BE2C (cell line): Measurements from ENCODE around the gene ATP1A4.
"Not testable (repeated sequence)": the region's sequence is repeated elsewhere in the genome, so short reads cannot be mapped to it uniquely, and the experiment has no call there.

ENCODE experiments used
- DNase-seq: peaks from one replicate; pipeline ENCODE4 v3.0.0-alpha.2; 2020
- H3K27me3 ChIP-seq: fragments of 250-450 bp; sonication (Bioruptor Pico); 2 replicates; pipeline ENCODE4 v1.5.1; 2020; ENCODE audit warnings: mild to moderate bottlenecking
- H3K36me3 ChIP-seq: fragments of 250-450 bp; sonication (Bioruptor Pico); 2 replicates; pipeline ENCODE4 v1.5.1; 2020; ENCODE audit warnings: mild to moderate bottlenecking
- H3K4me1 ChIP-seq: fragments of 250-450 bp; sonication (Bioruptor Pico); 2 replicates; pipeline ENCODE4 v1.5.1; 2020
- H3K4me3 ChIP-seq: 2 replicates; pipeline ENCODE4 v1.5.1; 2011; ENCODE audit warnings: low read depth, low read length
- H3K9me3 ChIP-seq: fragments of 250-450 bp; sonication (Bioruptor Pico); 2 replicates; pipeline ENCODE4 v1.5.1; 2020
- TF ChIP-seq, protein P1 (sequence below): IDR thresholded peaks from 2 replicates; pipeline ENCODE4 v1.5.1; 2012; ENCODE audit warnings: mild to moderate bottlenecking, low read depth, low read length

Gene ATP1A4

DNA sequence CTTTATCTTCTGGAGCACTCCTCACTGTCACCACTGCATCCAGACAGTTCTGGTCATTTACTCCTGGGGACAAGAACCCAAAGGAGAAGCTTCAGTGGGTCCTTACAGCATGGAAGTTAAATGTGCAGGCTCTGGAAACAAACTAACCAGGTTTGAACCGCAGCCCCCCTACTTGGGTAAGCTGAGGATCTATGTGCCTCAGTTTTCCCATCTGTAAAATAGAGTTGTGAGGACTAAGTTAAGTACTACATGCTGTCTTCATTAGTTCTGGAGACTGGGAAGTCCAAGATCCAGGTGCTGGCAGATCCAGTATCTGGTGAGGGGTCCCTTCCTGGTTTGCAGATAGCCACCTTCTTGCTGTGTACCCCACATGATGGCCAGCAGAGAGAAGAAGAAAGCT lies 43.9 kb upstream of the ATP1A4 start:
- Histone ChIP-seq H3K4me3 (no peak overlapping the region), H3K36me3 (no peaks in the 10 kb centered on the region), H3K9me3 (no peaks in the 10 kb centered on the region), H3K4me1 (no peaks in the 10 kb centered on the region), H3K27me3 (no peaks in the 10 kb centered on the region)
- no peak for DNase-seq
- TF ChIP-seq, protein P1, sequence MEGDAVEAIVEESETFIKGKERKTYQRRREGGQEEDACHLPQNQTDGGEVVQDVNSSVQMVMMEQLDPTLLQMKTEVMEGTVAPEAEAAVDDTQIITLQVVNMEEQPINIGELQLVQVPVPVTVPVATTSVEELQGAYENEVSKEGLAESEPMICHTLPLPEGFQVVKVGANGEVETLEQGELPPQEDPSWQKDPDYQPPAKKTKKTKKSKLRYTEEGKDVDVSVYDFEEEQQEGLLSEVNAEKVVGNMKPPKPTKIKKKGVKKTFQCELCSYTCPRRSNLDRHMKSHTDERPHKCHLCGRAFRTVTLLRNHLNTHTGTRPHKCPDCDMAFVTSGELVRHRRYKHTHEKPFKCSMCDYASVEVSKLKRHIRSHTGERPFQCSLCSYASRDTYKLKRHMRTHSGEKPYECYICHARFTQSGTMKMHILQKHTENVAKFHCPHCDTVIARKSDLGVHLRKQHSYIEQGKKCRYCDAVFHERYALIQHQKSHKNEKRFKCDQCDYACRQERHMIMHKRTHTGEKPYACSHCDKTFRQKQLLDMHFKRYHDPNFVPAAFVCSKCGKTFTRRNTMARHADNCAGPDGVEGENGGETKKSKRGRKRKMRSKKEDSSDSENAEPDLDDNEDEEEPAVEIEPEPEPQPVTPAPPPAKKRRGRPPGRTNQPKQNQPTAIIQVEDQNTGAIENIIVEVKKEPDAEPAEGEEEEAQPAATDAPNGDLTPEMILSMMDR: no peak

GRCh38 chr1:160108888-160109662 lies 42.3 kb upstream of the ATP1A4 start:
- H3K9me3 ChIP-seq: no peaks in the 10 kb centered on the region
- no peaks in the 10 kb centered on the region for H3K36me3 ChIP-seq
- TF ChIP-seq, protein P1: peak; percentile 61
- no peak overlapping the region for H3K4me3 ChIP-seq
- DNase-seq: peak; percentile 43
- H3K27me3 ChIP-seq: no peaks in the 10 kb centered on the region
- H3K4me1 ChIP-seq: no peaks in the 10 kb centered on the region

DNA sequence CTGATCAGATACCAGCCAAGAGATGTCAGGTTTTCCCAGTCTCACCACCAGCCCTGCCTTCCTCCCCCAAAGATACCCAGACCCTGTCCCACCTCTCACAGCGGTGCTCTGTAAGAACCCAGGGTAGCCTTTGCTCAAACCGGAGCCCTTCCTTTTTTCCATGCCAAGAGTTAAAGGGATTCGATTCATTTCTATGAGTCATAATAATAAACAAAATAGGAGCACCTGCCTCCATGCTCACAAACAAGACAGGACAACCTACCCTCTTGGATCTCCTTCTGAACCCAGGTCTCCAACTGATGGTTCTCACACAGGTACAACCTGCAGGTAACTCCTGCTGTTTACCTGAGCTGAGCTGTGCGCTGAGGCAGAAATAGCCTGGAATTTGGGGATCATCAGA lies 41.7 kb upstream of the ATP1A4 start:
- Histone ChIP-seq H3K4me3 (no peak overlapping the region), H3K27me3 (no peaks in the 10 kb centered on the region), H3K9me3 (no peaks in the 10 kb centered on the region), H3K4me1 (no peaks in the 10 kb centered on the region), H3K36me3 (no peaks in the 10 kb centered on the region)
- DNase-seq: no peak
- TF ChIP-seq, protein P1: no peak

GRCh38 chr1:160111462-160111861 lies 39.9 kb upstream of the ATP1A4 start:
- H3K4me3 ChIP-seq, DNase-seq, H3K4me1 ChIP-seq, H3K27me3 ChIP-seq, H3K36me3 ChIP-seq, H3K9me3 ChIP-seq: not testable (repeated sequence)

- no peak for DNase-seq
- no peaks in the 10 kb centered on the region for H3K4me1 ChIP-seq
- H3K27me3 ChIP-seq: no peaks in the 10 kb centered on the region
- TF ChIP-seq, protein P1: no peak
- H3K4me3 ChIP-seq: no peak overlapping the region
- H3K9me3 ChIP-seq: no peaks in the 10 kb centered on the region
- no peaks in the 10 kb centered on the region for H3K36me3 ChIP-seq
These were observed 39.0 kb upstream of the ATP1A4 start for GRCh38 chr1:160112357-160112756.

DNA sequence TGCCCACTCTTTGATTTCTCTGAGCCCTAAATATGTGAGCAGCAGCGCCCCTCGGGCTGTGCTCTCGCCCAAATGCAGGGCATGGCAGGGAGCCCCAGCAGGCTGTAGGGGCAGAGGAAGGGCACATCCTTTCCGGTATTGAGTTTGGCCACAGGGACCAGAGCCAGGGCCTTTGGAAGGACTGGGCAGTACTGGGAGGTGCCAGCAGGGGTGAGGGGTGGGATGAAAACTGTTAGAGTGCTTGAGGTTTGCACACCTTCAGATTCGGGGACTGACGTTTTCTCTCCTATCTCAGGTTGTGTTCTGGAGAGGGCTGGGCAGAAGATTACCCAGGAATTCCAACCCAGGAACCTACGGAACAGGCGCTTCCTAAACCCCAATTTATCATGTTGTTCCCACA lies 38.0 kb upstream of the ATP1A4 start:
- Histone ChIP-seq H3K9me3 (no peaks in the 10 kb centered on the region), H3K4me3 (no peak overlapping the region)
- TF ChIP-seq, protein P1: no peak

More for the DNA sequence above, 38.0 kb upstream of the ATP1A4 start:
- Histone ChIP-seq H3K36me3 (no peaks in the 10 kb centered on the region), H3K4me1 (no peaks in the 10 kb centered on the region), H3K27me3 (no peaks in the 10 kb centered on the region)
- DNase-seq: no peak
